Astrocyte of the hippocampus (primary cell): ENCODE measurements around the gene VAMP2.
"Not testable (repeated sequence)": the region's sequence is repeated elsewhere in the genome, so short reads cannot be mapped to it uniquely, and the experiment has no call there.

Experiments
- DNase-seq: peaks from one replicate; pipeline ENCODE4 v3.0.0; 2011; ENCODE audit warnings: low read depth, low spot score

VAMP2 gene

DNA sequence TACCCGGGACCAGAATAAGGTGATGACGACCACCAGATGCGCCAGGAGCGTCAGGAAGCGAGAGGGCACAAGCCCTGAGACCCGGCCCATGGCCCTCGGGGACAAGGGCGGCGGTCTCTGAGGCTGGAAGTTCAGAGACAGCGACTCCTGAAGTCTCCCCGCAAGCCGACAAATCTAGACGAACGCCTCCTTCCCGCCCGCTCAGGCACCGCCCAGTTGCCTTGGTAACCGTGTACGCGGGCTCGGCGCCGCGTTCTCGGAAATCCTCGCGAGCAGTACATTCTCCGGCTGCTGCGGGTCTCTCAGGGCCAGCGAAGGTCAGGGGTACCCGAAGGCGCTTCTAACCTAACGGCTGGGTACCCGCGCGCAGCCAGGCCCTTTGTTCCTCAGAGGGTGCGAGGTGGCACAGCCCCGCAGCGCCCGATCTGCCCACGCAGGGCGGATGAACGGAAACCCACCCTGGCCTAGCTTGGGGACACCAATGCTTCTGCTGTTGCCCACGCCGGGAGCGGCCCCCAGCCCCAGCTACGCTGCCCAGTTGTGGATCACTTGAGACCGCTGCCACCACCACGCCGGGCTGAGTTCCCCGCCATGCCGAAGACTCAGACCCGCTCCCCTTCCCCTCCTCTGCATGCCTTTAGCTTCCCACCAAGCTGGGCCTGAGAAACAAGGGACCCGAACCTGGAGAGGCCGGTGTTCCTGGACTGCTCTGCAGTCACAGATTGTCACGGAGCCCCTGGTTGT is 13.6 kb upstream of the VAMP2 start, which contains the start of gene TMEM107:
Gene TMEM107 (minus strand): TSS at position 184 of the 744 bp plus-strand sequence. CDS start 94 bp downstream, at position 90.
- peak; percentile 93 for DNase-seq

DNA sequence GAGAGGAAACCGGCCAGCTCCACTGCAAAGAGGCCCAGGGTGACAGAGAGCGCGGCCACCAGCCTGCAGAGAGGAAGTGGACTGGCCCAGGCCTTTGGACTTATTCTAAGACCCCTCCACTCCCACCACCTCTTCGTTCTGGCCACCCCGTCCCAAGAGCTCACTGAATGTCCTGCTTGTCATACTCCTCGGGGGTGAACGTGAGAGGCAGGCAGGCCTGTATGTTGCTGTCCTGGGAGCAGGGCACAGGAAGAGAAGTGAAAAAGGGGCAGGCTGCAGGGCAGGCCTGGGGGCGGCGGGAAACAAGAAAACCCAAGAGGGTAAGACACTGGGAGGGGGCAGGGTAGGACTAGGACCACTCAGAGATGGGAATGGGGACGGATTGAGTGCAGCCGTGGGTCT is 13.0 kb upstream of the VAMP2 start:
- no peak for DNase-seq

DNA sequence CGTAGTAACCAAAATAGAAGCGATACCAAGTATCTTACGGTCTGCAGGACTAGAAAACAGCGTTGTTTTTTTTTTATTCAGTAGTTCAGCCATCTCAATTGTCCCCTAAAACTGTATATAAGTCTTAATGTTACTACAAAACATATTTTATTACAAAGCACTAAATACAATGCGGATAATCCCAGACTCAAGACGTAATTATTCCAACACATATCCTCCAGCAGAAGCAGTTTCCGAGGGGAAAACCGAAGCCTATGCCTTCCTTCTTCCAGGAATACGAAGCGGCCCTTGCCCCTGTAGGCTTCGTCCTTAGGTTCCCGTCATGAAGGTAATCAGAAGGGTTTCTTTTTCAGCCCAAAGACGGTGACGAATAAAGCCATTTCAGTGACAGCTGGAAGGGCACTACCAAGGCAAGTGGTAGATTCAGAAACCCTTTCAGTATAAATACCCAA is 11.1 kb upstream of the VAMP2 start:
- DNase-seq: no peak

DNA sequence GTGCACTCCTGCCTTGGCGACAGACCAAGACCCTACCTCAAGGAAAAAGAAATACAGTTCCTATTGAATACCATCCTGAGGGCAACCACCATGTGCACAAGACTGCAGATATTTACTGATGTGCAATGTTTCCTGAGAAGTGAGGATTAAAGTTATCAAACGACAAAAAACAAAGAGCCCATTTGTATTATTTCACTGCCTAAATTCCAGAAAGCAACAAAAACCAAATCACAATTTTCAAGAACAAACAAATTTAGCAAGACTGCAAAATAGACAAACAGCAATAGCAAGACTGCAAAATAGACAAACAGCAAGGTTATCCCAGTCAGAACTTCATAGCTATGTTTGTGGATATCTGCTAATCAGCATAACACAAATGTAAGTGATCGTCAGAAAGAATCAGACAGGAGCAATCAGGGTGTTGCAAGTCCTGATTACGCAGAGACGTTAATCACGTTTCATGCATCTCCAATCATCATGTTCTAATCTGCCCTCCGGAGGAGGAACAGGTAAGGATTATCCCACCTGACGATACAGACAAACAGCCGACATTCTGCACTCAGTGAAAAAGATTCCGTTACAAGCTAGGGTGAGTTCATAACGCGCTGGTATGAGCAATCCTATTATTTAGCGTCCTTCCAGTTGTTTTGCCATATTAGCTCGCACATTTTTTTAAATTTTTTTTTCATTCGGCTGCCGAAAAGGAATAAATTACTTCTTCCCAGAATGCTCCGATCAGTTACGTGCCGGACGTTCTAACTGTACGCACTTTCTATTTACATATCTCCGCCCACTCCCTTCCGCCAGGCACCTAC is 10.5 kb upstream of the VAMP2 start:
- DNase-seq: peak; percentile 95

DNA sequence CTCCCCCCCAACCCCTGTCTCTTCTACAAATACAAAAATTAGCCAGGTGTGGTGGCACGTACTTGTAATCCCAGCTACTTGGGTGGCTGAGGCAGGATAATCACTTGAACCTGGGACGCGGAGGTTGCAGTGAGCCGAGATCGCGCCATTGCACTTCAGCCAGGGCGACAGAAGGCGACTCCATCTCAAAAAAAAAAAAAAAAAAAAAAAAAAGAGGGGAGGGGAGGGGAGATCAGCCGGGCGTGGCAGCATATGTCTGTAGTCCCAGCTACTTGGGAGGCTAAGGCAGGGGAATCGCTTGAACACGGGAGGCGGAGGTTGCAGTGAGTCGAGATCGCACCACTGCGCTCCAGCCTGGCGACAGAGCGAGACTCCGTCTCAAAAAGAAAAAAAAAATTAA is 7.4 kb upstream of the VAMP2 start:
- DNase-seq: not testable (repeated sequence)

DNA sequence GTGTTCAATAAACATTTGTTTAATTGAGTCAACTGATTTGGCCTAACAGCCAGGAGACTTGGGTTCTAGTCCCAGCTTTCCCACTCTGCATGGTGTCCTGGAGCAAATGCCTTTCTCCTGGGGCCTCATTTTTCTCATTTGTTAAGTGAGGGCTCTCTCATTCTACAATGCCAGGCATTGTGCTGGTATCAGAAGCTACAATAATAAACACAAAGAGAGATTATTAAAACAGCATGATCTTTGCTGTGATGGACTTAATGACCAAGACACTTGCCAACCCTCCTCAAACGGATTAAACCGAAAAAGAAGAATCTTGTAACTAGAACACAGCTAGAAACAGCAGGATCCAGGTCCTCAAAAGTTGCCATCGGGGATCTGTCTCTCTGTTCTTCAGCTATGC is 4.8 kb upstream of the VAMP2 start:
- DNase-seq: no peak

DNA sequence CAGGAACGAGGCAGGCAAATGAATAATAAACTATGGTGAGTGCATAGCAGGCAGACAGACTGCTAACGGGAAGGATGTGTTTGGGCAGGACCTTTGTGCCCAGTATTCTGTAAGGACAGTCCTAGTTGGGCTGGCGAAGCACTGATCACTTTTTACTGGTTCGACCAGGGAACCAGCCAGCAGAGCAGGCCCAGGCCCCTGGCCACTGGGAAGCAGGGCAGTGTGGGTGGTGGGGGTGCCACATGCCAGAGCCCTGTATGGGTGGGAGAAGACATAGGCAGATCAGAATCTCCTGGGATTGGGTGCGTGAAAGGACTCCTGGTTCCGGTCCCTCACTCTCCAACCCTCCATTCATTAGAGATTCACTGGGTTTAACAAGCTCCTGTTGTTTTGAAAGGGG is 4.0 kb upstream of the VAMP2 start:
- DNase-seq: no peak

DNA sequence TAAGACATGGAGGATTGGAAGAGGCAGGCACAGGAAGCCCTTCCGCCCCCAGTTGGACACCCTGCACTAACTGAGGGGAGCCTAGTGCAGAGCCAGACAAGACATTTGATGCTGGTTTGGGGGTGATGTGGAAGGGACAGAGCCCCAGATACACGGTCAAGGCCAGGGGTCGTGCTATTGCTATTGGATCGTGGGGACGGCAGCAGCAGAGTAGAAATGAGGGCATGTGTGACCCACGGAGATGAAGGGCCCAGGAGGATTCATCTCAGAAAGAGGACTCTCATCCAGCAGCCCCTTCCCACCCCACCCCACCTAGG is 2.0 kb upstream of the VAMP2 start:
- DNase-seq: no peak

DNA sequence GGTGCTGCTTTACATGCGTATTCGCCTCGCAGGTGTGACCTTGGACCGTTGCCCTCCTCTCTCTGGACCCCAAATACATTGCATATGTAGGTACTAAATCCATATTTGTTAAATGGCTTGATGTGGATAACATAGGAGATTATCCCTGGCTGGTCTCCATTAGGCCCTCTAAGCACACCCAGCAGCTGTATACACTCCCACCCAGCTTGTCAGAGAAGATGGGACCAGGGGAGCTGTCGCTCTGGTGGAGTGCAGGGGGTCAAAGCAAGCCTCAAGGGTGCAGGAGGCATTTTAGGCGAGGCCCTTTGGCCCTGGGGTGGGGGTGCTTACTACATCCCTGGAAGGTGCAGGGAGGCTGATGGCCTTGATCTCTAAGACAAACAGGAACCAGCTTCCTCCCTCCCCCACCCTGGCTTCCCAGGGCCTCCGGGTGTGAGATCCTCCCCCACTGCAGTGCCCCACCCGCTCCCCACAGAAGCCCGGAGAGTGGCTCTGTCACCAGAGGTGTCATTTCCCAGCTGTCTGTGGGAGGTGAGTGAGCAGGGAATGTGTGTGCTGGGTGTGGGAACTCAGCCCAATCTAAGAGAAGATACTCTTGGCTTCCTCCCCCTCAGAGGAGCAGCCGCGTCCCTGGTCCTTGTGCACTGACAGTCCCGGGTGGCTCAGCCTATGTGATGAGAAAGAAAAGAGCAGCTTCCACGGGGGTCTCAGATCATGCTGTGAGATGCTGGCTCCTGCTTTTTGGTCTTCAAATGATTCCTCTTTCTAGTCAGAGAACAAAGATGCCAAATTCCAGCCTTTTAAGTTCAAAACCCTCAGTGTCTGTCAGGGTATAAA is 1.4 kb upstream of the VAMP2 start:
- DNase-seq: peak; percentile 39

DNA sequence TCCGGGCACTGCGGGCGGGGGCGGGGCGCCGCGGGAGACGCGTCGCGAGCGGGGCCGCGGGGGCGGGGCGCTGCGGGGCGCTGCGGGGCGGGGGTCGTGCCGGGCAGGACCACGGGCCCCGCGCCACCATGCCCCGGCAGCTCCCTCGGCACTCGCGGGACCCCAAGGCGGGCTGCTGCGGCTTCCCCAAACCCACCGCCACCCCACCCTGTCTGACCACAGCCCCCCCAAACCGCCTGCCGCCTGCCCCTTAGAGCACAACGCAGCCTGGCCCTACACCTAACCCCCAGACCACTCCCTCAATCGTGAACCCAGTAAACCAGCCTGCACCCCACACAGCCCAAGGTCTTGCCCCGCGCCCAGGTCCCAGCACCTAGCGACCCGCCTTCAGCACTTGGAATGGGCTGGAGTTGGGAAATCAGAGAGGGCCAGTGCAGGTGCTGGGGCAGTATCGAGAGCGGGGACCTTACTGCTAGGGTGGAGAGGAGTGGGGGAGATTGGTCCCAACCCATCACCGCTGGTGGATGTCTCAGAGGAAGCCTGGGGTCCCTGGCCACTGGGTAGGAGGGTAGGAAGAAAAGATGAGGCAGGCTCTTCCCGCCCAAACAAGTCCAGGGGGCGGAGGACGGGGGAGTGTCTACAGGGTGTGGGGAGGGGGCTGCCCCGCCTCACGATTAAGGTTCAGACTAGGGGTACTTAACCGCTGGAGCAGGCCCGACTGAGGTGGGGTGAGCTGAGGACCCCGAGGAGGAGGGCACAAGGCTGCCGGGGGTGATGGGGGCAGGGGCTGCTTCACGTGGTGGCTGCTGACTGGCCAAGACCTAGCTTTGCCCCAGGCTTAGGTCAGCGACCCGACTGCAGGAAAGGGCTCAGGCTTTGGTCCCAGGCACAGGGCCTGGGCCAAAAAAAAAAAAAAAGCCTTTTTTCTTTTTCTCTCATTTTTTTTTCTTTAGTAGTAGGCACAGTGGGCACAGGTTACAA is 539 bp upstream of the VAMP2 start:
- DNase-seq: no peak

DNA sequence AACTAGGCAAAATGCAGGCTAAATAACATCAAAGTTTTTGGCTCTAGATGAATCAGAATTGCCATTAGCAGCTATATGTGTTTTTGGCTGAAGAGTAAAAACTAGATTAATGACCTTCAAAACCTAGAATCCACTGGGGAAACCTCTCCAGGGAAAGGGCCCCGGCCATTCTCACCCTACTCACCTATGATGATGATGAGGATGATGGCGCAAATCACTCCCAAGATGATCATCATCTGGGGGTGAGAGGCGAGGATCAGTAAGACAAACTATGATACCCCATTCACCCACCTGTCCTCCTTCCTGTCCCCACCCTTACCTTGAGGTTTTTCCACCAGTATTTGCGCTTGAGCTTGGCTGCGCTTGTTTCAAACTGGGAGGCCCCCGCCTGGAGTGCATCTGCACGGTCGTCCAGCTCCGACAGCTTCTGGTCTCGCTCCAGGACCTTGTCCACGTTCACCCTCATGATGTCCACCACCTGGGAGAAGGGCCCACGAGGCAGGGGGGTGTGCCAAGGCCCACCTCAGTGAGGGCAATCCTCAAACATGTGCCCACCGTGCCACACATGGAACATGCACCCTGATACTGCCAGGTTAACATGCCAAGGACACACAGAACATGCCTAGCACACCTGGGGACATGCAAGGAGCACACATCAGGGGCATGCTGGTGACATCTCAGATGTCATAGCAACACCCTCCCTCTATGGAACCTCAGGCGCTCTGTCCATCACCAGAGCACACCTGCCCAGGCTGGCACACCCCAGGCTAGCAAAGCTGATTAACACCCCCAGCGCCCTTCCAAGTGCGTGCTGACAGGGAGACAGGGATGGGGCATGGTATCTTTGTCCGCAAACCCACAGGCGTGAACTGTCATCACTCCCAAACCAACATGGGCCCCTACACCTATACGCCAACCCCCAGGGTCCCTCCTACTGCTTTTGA is 1.2 kb downstream of the VAMP2 start:
- DNase-seq: no peak

DNA sequence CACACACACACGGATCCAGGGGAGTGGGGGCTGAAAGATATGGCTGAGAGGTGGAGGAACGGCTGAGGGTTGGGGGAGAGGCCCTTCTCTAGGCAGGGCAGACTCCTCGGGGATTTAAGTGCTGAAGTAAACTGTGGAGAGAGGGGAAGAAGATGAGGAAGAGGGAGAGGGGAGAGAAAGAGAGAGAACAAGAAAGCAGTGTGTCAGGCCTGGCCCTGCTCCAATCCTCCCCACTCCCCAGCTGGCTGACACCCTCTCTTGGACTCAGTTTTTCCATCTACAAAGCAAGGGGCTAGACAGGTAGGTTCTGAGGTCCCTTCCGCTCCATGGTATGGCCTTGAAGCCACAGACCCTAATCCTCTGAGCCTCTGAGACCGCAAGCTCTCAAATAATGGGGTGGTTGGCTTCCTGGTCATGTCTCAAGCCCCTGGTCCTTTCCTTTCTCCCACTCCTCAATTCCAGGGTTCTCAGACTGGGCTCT is 2.0 kb downstream of the VAMP2 start:
- DNase-seq: no peak

DNA sequence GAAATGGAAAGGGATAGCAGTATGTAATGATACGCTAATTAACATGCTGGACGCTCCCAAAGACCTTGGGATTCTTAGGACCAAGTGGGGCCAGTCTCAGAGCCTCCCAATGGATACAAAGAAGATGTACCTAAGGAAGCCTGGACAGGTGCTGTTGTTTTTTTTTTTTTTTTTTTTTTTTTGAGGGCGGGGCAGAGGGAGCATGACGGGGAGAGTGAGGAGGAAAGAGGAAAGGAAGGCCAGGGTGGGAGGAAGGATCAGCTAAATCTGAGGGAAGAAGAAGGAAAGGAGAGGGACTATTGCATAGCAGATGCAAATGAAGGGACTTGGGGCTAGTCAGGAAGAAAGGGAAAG is 2.5 kb downstream of the VAMP2 start:
- no peak for DNase-seq

DNA sequence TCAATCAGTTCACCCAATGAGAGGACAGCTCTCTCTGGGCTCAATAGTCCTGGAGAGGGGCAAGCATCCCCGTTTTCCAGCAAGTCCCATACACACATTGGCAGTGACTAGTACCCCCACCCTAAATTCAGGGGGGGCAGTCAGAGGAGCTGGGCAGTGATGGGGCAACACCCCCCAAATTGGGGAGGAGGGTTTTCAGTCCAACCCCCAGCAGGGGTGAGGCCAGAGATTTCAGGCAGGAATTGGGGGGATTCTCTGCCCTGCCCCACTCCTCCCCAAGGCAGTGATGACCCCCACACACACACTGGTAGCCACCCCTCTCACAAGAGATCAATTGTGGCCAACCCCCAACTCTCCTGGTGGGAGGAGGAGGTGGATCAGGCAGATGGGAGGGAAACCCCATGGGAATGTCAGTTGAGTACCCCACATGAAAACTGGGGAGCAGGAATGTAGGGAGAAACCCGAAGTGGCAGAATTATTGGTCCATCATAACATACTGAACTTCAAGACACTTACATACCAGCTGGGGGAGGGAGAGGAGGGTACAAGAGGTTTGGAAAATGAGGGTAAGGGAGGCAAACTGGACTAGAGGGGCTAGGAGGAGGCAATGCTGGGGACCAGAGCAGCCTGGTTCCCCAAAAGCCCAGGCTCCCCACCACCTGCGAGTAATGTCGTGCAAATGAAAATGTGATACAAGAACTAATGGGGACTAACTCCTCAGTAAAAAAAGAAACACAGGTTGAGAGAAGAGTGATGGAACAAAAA is 3.1 kb downstream of the VAMP2 start:
- no peak for DNase-seq

DNA sequence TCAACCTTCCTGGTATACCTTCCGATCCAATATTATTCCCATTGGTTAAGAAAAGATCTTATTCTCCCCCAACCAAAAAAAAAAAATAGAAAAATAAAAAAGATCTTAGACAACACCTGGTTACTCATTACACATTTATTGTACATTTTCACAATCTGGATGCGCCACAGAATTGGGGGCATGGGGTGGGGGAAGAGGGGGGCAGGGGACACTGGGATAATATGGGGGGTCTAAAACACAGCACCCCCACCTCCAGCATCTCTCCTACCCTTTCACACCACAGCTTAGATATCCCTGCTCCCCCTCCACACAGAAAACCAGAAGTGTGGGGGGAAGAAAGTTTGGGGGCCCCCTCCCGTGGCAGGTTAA is 3.7 kb downstream of the VAMP2 start:
- no peak for DNase-seq

DNA sequence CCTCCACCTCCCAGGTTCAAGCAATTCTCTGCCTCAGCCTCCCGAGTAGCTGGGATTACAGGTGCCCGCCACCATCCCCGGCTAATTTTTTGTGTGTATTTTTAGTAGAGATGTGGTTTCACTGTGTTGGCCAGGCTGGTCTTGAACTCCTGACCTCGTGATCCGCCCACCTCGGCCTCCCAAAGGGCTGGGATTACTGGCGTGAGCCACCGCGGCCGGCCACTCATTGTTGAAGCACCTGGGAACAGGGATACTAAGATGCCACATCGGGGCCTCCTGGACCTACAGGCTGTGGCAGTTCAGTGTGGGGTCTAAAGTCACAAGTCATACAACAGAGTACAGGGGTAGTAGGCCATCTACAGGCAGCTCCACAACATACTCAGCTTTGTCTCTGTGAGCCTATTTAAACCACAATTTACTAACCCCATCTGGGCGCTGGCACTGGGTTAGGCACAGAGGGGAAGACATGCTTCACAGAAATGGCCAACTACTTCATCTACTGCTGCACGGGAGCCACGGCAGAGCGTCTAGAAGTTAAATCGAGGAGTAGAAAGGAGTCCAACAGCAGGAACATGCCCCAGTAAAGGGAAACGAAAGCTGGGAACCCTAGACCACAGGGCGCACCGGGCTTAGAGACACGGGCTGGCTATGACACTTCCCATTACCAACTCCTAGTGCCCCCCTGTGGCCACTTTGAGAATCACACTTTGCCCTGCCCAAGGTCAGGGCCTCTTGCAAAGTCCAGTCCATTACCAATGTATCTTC is 4.3 kb downstream of the VAMP2 start:
- peak; percentile 93 for DNase-seq

DNA sequence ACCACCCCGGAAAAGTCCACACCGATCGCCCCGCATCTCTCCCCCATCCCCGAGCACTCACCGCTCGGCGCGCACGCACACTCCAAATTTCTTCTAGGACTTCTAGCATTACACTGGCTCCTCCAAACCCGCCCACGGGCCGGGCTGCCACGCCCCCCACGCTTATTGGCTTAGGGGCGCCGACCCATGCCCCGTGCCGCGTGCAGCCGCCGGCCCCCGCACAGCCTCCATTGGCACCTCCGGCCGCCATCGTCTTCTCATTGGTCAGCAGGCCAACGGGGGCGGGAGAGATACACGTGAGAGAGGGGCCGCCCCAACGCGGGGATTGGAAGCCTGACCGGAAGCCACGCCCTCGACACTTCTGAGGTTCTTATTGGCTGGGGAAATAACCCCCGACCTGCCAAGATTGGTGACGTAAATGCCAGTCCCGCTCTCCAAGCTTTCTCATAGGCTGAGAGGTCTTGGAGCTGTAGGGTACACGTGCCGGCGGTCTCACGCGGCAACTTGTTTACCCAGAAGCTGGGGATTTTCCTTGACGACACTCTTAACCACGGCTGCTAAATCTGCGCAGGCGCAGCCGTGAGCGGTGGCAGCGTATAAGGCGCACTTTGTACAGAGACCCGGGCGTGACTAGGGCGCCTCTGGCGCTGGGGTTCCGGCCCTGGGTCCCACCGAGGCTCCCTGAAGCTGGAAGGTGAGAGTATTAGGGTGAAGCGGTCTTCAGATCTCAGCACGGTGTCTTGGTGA is 6.3 kb downstream of the VAMP2 start:
- peak; percentile 100 for DNase-seq

DNA sequence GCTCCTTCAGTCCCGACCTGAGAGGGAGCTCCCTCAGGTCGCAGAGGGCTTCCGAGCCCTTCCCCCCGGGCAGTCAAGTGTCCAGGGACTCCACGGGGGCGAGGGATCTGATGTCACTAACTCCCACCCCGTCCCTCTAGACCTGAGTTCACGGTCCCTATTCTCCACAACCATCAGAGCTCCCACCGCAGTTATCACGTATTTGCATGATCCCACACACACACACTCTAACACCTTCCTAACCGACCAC is 6.8 kb downstream of the VAMP2 start:
- DNase-seq: no peak
